Globus pallidus (tissue), 1 donor: ENCODE results near the gene GNL3L.
"Not testable (repeated sequence)": the region's sequence is repeated elsewhere in the genome, so short reads cannot be mapped to it uniquely, and the experiment has no call there.

Experiments used
- DNase-seq: peaks from one replicate; pipeline ENCODE4 v3.0.0-alpha.2; 2015; ENCODE audit warnings: low spot score

The GNL3L gene, protein sequence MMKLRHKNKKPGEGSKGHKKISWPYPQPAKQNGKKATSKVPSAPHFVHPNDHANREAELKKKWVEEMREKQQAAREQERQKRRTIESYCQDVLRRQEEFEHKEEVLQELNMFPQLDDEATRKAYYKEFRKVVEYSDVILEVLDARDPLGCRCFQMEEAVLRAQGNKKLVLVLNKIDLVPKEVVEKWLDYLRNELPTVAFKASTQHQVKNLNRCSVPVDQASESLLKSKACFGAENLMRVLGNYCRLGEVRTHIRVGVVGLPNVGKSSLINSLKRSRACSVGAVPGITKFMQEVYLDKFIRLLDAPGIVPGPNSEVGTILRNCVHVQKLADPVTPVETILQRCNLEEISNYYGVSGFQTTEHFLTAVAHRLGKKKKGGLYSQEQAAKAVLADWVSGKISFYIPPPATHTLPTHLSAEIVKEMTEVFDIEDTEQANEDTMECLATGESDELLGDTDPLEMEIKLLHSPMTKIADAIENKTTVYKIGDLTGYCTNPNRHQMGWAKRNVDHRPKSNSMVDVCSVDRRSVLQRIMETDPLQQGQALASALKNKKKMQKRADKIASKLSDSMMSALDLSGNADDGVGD

DNA sequence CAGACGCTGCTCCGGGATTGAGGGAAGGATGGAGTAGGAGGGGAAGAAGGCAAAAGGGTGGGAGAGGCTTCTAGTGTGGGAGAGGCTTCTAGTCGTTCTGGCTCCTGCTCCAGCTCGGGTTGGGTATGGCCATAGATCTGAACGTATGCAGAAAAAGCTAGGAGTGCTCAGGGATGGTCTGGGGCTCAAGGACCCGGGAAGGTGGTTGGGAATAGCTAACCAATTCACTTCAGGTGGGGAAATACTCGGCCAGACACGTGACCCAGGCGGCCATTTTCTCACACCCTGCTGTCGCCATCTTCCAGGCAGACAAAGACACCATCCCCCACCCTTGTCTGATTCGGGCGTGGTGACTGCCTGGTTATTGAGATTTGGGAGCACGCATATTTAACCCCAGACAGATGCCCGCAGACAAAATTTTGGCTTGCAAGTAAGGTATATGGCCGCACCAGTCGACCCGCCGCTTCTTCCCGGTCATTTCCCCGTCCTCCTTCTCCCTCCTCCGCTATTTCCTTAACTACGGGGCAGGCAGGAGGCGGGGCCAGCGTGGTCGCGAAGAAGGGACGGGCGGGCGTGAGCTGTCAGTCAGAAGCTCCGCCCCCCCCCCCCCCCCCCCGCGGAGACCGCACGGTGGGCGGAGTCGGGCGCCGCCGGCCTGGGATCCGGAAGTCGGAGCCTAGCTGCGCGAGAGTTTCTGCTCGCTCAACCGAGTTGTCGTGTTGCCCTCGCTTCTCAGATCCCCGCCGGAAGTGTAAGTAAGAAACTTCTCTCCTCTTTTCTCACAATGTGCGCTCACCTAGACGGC lies at the start of gene GNL3L:
GNL3L (plus strand) TSS at position 668 of the 805 bp plus-strand sequence. CDS start 2,348 bp downstream, outside the sequence.
- peak; percentile 86 for DNase-seq

DNA sequence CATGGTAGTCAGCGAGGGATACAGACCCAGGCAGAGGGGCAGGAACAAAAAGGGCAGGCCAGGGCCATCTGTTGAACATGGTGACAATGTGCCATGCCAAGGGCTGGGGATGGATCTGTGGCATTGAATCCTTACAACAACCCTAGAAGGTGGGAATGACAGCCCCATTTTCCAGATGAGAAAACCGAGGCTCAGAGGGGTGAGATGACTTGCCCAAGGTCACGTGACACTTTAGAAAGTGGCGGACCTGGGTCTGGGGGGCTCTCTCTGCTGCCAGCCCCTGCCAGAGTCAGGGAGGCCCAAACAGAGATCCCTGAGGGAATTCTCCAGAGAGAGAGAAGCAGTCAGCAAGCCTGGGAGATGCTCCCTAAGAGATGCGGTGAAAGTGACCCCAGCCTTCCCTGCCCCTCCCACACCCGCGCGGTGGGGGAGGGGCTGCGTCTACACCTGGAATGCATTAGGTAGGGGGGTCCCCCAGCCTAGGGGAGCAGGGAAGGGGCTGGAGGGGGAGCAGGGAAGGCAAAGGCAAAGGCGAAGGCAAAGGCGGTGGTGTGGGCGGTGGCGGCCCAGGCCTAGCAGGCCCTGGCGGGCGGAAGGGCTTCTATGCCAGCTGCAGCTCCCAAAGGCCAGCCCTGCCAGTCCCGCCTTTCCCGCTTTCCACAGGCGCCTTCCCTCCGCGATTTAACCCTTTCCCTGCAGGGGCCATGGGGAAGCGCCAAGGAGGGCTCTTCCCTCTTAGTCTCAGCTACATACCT lies 47.0 kb upstream of the GNL3L start:
- DNase-seq: no peak

DNA sequence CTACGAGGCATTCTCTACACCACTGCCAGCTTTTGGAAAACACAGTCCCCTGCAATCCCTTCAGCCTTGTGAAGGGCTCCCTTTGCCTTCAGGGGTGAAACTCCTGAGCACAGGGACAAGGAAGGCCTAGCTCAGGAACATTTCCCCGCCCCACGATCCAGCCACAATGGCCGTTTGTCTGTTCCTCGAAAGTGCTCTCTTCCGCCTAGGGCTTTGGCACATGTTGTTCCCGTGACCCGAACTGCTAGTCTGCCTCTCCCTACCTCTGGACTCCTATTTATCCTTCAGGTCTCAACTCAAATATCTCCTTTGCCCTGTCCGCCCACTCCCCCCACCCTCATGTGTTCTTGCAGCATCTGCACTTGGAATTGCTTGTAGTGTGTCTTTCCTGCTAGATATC lies 46.1 kb upstream of the GNL3L start:
- no peak for DNase-seq

DNA sequence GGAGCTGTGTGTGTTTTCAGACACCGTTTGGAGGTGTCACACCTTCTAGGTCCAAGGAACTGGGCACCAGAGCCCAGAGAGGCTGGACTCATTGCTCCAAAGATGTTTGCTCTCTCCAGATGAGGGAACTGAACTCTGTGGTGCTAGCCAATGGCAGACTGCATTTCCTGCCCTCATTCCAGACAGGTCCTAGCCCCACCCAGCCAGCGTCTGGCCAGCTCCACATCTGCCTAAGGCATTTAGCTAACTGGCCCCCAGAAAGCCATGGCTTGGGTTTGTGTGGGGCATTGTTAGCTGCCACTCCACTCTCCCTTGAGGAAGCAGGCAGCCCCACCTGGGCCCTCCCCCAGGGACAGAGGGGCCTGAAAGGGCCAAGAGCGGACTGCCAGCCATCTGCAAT lies 45.4 kb upstream of the GNL3L start:
- no peak for DNase-seq

DNA sequence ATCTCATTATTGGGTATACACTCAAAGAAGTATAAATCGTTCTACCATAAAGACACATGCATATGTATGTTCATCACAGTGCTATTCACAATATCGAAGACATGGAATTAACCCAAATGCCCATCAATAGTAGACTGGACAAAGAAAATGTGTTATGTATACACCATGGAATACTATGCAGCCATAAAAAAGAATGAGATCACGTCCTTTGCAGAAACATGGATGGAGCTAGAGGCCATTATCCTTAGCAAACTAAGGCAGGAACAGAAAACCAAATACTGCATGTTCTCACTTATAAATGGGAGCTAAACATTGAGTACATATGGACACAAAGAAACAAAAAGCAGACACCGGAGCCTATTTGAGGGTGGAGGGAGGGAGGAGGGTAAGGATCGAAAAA lies 40.2 kb upstream of the GNL3L start:
- DNase-seq: not testable (repeated sequence)

DNA sequence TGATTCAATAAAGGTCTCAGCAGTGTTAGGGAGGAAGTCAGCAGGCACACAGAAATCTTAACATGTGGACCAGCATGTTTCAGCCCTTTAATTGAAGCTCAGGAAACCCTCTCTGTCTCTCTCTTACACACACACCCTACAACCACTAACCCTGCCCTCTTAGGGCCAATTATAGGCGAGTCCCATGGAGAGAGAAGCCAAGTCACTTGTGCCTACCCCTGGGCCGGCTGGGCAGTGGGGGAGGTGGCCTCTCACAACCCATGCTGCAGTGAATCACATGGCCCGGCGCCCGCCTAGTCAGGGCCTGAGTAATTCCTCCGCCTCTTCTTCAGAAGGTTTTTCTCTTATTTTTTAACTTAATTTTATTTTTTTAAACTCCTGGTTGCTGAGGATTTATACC lies 37.7 kb upstream of the GNL3L start:
- DNase-seq: no peak

DNA sequence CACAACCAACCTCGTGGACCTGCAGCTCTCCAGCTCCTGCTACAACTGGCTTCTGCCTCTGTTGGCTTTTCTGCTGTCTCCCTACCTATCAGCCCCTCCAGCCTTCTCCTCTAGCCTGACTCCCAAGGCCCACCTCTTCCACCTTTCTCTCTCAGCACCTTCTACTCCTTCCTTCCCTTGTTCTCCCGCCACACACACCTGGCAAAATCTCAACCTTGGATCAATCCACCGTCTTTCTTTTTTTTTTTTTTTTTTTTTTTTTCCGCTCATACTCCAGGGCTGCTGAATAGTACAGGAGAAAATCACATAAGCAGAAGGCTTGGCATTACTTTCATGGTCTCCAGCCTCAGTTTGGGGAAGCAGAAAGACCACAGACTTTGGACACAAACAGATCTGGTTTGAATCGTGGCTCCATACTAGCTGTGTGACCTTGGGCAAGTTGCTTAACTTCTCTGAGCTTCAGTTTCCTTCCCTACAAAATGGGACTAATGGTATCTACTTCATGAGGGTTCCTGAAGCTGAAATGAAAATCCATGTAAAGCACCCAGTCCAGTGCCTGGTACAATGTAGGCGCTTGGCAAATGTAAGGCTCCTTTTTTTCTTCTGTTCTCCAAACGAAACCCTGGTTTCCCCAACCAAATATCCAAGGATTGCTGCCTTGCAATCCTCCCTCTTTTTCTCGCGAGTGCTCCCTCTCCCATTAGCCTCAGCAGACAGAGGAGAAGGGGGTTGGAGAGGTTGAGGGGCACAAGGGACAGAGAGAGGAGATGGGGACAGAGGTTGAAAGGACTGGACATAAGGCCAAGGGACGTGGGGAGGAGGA lies 35.6 kb upstream of the GNL3L start:
- DNase-seq: no peak

DNA sequence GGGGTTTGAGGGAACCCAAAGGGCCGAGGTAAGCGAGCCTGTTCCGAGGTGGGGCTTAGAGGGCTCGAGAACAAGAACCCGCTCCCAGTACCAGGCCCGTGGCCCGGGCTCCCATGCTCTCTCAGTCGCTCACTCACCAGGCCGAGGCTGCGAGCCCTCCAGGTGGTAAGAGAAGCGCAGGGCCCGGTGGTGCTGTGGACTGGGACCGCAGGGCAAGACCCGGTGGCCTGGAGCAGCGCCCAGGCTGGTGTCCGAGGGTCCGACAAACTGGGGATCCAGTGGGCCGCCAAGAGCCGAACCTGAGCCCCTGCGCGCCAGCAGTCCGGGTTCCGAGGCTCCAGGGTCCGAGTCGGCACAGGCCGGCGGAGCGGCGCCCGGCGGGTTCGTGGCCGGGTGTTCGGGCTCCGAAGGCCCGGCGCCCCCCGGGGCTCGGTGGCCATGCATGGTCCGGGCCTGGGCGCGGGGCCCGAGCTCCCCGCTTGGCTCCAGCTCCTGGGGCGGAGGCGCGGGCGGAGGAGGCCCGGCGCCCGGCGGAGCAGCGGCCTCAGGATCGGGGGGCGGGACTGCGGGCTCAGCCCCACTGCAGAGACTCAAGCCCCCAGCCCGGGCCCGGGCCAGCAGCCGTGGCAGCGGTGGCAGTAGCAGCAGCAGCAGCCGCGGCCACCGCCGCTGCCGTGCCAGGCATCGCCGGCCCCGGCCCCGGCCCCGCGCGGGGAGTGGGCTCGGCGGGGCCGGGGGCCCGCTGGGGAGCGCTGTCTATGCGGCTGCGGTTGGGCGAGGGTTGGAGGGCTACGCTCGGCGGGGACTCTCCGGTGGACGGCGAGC lies 34.8 kb upstream of the GNL3L start:
- DNase-seq: no peak

DNA sequence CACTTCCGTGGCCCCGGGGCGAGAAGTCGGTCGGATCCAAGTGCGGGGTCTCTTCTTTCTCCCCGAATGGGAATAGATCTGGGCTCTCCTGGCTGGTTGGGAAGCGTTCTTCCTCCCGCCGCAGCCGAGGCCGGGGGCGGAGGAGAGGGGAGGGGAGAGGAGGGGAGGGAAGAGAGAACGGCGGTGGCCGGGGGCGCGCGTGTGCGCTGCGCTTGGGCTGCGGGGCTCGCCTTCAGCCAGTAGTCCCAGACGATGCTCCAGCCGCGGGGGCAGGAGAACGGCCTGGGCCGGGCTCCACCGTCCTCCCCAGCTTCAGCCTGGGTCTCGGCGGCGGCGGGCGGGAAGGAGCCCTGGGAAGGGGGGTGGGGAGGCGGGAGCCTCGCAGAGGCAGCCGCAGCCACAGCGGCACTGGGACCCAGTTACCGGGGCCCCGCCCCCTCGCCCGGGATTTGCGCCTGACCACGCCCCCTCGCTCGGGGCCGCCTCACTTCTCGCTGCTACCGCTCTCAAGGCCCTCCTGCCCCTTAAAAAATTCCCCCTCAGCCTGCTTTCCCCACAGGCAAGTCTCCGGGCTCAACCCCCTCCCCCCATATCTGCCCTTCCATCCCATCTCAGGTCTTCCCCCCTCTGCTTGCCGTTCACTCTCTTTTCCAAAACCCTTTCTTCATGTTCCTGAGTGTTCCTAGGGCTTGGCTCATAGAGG lies 34.1 kb upstream of the GNL3L start, which contains the start of gene FGD1:
FGD1 (minus strand) TSS at position 421 of the 703 bp plus-strand sequence. CDS start 802 bp downstream, outside the sequence.
- DNase-seq: peak; percentile 20

DNA sequence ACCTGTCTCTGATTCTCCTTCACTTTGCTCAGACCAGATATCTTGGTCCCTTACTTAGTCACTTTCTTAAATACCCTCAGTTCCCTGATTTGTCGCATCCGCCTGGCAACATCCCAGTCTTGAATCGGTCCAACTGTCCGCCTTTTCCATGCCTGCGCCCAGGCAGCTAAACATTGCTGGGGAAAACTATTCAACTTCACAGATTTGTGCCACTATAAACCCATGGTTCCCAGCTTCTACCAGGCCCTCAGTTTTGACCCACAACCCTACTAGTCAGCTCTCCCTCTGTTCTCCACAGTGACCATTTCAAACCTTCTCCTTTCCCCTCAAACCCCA lies 33.5 kb upstream of the GNL3L start:
- no peak for DNase-seq

DNA sequence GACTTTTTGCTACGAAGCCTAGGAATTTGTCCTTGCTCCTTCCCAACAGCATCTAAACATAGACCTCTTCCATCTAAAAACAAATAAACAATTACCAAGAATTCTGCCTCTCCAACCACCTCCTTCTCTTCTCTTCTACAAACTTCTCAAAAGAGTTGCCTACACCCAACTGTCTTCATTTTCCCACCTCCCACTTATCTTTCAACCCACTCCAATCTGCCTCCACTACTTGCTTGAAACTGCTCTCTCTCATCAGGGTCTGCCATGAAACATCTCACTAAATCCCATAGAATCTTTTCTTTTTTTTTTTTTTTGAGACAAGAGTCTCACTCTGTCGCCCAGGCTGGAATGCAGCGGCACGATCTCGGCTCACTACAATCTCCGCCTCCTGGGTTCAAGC lies 33.1 kb upstream of the GNL3L start:
- no peak for DNase-seq

DNA sequence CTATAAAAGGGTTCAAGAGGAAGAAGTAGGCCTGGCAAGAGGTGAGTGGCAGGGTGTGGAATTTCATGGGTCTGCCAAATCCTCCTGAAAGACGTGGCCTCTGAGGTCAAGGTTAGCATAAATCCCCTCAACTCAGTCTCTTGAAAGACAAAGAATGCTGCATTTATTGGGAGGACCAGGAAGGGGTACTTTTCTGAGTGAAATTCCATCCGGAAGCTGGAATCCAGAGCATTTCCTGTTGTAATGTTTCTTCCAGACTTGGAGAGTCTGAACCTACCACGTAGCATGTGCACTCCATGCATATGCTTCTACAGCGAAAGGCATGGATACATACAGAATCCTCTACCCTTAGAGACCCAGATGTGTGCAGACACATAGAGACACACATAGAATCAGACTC lies 20.6 kb upstream of the GNL3L start:
- DNase-seq: no peak

DNA sequence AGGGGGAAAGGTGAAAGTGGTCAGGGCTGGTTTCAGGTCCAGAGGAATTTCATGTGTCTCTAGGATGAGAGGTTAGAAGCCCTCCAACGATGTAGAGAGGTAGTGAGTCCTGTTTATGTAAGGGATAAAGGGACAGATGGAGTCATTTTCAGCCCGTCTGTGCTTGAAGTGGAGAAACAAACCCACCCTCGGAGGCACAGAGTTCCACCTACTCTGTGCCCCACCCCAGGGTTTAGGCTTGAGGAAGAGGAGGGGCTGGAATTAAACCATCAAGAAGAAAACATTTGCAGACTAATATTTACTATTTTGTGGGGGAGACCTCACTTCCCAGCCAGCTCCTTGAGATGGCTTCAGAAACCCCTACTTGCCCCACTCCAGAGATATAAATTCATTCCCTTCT lies 868 bp upstream of the GNL3L start:
- DNase-seq: peak; percentile 2

DNA sequence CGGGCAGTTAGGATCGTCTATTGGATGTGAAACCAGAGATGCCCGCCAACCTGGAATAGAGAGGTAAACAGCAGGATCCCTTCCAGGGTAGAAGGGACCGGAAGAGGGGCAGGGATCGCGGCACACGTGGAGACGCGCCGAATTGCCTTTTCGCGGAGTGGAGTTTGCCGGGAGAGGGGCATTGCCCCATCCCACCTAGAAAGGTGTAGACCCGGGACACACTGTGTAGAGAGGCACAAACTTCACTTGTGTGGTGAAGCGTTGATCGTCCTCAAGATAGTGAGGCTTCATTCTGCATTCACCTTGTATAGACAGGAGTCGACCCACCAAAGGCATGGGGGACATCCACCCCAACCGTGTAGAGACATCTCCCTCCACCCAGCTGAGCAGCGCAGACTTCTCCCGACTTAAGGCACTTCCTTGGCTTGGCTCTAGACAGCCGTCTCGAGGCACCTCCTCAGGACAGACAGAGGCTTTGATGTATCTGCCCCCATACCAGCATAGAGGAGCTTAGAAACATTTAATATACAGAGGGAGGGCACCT lies 410 bp downstream of the GNL3L start:
- peak; percentile 5 for DNase-seq

DNA sequence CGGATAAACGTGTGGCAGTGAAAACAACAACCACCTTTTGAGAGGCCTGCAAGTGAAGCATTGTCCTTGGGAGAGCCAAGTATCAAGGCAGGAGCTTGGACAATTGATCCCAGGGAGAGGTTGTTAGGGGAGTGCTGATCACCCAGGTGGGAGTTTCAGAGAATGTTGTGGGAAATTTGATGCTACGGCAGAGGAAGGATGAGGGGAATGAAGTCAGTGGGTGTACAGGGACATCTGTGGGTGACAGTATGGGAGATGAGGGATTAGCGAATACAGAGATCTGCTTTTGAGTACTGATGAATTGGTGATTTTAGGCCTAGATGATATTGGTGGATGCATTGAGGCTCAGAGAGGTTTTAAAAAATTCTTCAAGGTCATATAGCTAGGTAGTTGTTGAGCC lies 4.3 kb downstream of the GNL3L start:
- no peak for DNase-seq

DNA sequence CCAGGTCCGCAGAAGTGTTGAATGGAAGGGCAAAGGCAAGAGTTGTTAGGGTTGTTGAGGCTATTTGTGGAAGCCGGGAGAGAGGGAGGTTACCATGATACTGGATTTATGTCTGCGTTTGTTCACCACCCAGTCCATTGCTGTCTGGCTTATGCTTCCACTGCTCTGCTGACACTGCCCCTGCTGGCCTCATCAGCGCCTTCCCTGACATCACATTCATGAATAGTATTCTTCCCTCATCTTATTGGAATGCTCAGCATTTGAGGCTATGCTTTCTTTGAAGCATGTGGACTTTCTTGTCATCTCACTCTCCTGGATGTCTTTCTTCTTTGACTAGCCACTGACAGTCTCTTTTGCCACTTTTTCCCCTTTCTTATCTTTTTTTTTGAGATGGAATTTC lies 10.3 kb downstream of the GNL3L start:
- no peak for DNase-seq

DNA sequence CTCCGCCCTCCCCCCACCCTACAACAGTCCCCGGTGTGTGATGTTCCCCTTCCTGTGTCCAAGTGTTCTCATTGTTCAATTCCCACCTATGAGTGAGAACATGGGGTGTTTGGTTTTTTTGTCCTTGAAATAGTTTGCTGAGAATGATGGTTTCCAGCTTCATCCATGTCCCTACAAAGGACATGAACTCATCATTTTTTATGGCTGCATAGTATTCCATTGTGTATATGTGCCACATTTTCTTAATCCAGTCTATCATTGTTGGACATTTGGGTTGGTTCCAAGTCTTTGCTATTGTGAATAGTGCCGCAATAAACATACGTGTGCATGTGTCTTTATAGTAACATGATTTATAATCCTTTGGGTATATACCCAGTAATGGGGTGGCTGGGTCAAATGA lies 12.2 kb downstream of the GNL3L start:
- DNase-seq: not testable (repeated sequence)

DNA sequence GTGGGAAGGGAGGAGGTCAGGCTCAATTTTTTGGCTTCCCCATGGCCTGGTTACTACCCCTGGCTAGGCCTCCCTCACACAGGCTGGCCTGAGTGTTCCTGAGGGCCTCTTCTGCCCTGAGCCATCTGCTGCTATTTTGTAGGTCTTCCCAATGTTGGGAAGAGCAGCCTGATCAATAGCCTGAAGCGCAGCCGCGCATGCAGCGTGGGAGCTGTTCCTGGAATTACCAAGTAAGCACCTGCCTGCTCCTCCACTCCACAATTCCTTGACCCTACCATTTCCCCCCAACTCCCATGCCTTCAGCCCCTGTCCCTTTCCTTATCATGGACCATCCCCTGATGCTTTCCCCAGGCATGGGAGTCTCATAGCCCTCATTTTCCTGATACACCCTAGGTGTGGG lies 20.8 kb downstream of the GNL3L start:
- DNase-seq: no peak

DNA sequence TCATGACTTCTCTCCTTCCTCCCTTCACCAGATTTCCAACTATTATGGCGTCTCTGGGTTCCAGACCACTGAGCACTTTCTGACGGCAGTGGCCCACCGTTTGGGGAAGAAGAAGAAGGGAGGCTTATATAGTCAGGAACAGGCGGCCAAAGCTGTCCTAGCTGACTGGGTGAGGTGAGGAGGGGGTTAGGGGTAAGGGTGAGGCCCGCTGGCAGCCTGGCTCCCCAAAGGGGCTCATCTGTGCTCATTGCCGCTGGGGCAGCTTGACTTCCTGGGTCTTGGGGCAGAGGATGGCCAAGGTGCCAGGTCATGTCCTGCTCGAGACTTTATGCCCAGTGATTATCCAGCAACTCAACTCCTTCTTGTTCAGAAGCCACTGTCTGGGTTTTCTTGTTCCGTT lies 21.8 kb downstream of the GNL3L start:
- DNase-seq: no peak
